Osteocyte (in vitro differentiated cells): ENCODE measurements around the gene NRG2. TPM values are rescaled to one million over a fixed set of nuclear protein-coding genes. Genes with fewer than 3 reads are reported as not detected.

Experiments used
- DNase-seq: peaks from one replicate; pipeline ENCODE4 v3.0.0; 2021; ENCODE audit warnings: mixed read lengths; ENCODE audit not compliant: unreplicated experiment; ENCODE audit errors: extremely low spot score
- H3K27ac Mint-ChIP-seq: one replicate; pipeline ENCODE4 v1.8.0; 2021; ENCODE audit warnings: mild to moderate bottlenecking, mixed read lengths; ENCODE audit not compliant: unreplicated experiment
- H3K27me3 Mint-ChIP-seq: one replicate; pipeline ENCODE4 v1.8.0; 2021; ENCODE audit warnings: mixed read lengths; ENCODE audit not compliant: unreplicated experiment
- H3K36me3 Mint-ChIP-seq: one replicate; pipeline ENCODE4 v1.8.0; 2021; ENCODE audit warnings: mixed read lengths; ENCODE audit not compliant: unreplicated experiment
- H3K4me1 Mint-ChIP-seq: one replicate; pipeline ENCODE4 v1.8.0; 2021; ENCODE audit warnings: mixed read lengths; ENCODE audit not compliant: unreplicated experiment
- H3K4me3 Mint-ChIP-seq: one replicate; pipeline ENCODE4 v1.8.0; 2021; ENCODE audit warnings: mild to moderate bottlenecking, moderate library complexity, mixed read lengths; ENCODE audit not compliant: unreplicated experiment
- H3K9me3 Mint-ChIP-seq: one replicate; pipeline ENCODE4 v1.8.0; 2021; ENCODE audit warnings: mixed read lengths; ENCODE audit not compliant: unreplicated experiment
- CTCF ChIP-seq: fragments of 200-600 bp; sonication (generic); IDR thresholded peaks from 2 replicates; pipeline ENCODE4 v1.5.0; 2021; ENCODE audit warnings: antibody characterized with exemption, mild to moderate bottlenecking, moderate library complexity
- total RNA-seq: library from RNA; stranded (reverse); gene quantifications from 2 replicates; pipeline ENCODE4 v1.2.1, GENCODE V29; 2021

NRG2 gene
- total RNA-seq, 1 donor from 2014 or later, result 0.86 TPM

- H3K36me3 Mint-ChIP-seq, result no peaks in the 10 kb centered on the region
- DNase-seq, result no peak
- no peaks in the 10 kb centered on the region for H3K9me3 Mint-ChIP-seq
- H3K27me3 Mint-ChIP-seq, result peaks cover 23% of the 10 kb centered on the region
- no peaks in the 10 kb centered on the region for H3K4me1 Mint-ChIP-seq
- TF ChIP-seq CTCF, result no peak
- no peak overlapping the region for H3K27ac Mint-ChIP-seq
- no peak overlapping the region for H3K4me3 Mint-ChIP-seq
These were observed 231.9 kb downstream of the NRG2 start for GRCh38 chr5:139811274-139811607.

GRCh38 chr5:139810341-139811273 lies 232.5 kb downstream of the NRG2 start:
- Mint-ChIP-seq H3K4me3 (no peak overlapping the region), H3K36me3 (no peaks in the 10 kb centered on the region), H3K9me3 (no peaks in the 10 kb centered on the region), H3K27ac (no peak overlapping the region), H3K4me1 (no peaks in the 10 kb centered on the region), H3K27me3 (peaks cover 24% of the 10 kb centered on the region)
- no peak for TF ChIP-seq CTCF
- no peak for DNase-seq

GRCh38 chr5:139809331-139809810 lies 233.7 kb downstream of the NRG2 start:
- H3K36me3 Mint-ChIP-seq, result no peaks in the 10 kb centered on the region
- no peak for TF ChIP-seq CTCF
- no peak overlapping the region for H3K27ac Mint-ChIP-seq
- peaks cover 23% of the 10 kb centered on the region for H3K27me3 Mint-ChIP-seq
- H3K4me3 Mint-ChIP-seq, result no peak overlapping the region
- H3K4me1 Mint-ChIP-seq, result no peaks in the 10 kb centered on the region
- H3K9me3 Mint-ChIP-seq, result no peaks in the 10 kb centered on the region
- no peak for DNase-seq

GRCh38 chr5:139808481-139809330 lies 234.4 kb downstream of the NRG2 start:
- Mint-ChIP-seq H3K4me3 (no peak overlapping the region), H3K27ac (no peak overlapping the region), H3K27me3 (peaks cover 23% of the 10 kb centered on the region), H3K36me3 (no peaks in the 10 kb centered on the region), H3K9me3 (no peaks in the 10 kb centered on the region), H3K4me1 (no peaks in the 10 kb centered on the region)
- no peak for TF ChIP-seq CTCF
- DNase-seq, result no peak

GRCh38 chr5:139807647-139808030 lies 235.5 kb downstream of the NRG2 start:
- H3K9me3 Mint-ChIP-seq, result no peaks in the 10 kb centered on the region
- no peak overlapping the region for H3K4me3 Mint-ChIP-seq
- H3K36me3 Mint-ChIP-seq, result no peaks in the 10 kb centered on the region
- no peak for TF ChIP-seq CTCF
- H3K4me1 Mint-ChIP-seq, result no peaks in the 10 kb centered on the region
- no peak overlapping the region for H3K27ac Mint-ChIP-seq
- H3K27me3 Mint-ChIP-seq, result peaks cover 24% of the 10 kb centered on the region
- no peak for DNase-seq
